ENCODE data around the gene SCGN. TPM values are rescaled to one million over a fixed set of nuclear protein-coding genes. Genes with fewer than 3 reads are reported as not detected.

SCGN gene
- total and polyA plus RNA-seq, 2 of the 13 experiments (the other 11 are each of a cell fraction or from before 2014, with no cell fraction given) = 2.9 to 29.0 TPM

DNA sequence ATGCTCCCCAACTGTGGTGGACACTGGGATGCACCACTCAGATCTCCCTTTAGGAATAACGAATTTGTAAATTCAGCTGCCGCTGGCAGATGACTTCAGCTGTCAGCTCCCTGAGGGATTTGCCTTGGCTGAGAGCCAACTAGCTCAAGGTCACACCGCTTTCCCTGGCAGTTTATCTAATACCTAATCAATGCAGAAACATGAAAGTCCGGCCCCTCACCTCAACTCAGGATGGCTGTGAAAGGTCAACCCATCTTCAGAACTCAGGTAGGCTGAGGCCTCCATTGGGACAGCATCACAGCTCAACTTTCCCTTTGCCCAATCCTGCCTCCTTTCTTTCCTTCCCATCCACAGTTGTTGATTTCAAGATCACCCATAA, 22.8 kb upstream of the SCGN start (continued):
- TF ChIP-seq GMEB1 (CRISPR knock-in tag; IDR thresholded peaks at IDR 0.05; ENCODE audit: borderline replicate concordance) = no peak
- TF ChIP-seq TEF (CRISPR knock-in tag; IDR thresholded peaks at IDR 0.05) = no peak
- TF ChIP-seq, protein P1, sequence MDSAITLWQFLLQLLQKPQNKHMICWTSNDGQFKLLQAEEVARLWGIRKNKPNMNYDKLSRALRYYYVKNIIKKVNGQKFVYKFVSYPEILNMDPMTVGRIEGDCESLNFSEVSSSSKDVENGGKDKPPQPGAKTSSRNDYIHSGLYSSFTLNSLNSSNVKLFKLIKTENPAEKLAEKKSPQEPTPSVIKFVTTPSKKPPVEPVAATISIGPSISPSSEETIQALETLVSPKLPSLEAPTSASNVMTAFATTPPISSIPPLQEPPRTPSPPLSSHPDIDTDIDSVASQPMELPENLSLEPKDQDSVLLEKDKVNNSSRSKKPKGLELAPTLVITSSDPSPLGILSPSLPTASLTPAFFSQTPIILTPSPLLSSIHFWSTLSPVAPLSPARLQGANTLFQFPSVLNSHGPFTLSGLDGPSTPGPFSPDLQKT (CRISPR knock-in tag; IDR thresholded peaks at IDR 0.05; ENCODE audit: borderline replicate concordance) = no peak
- TF ChIP-seq ZC3H4 (CRISPR knock-in tag; IDR thresholded peaks at IDR 0.05; ENCODE audit: borderline replicate concordance) = no peak
- TF ChIP-seq RBFOX2 (IDR thresholded peaks at IDR 0.05; ENCODE audit: low read depth, low read length) = no peak
- no peak for TF ChIP-seq TOE1 (CRISPR knock-in tag; IDR thresholded peaks at IDR 0.05)
- TF ChIP-seq ISL2 (CRISPR knock-in tag; IDR thresholded peaks at IDR 0.05) = peak; percentile 60; the same call in 1 of the 2 replicates
- TF ChIP-seq, protein P2, sequence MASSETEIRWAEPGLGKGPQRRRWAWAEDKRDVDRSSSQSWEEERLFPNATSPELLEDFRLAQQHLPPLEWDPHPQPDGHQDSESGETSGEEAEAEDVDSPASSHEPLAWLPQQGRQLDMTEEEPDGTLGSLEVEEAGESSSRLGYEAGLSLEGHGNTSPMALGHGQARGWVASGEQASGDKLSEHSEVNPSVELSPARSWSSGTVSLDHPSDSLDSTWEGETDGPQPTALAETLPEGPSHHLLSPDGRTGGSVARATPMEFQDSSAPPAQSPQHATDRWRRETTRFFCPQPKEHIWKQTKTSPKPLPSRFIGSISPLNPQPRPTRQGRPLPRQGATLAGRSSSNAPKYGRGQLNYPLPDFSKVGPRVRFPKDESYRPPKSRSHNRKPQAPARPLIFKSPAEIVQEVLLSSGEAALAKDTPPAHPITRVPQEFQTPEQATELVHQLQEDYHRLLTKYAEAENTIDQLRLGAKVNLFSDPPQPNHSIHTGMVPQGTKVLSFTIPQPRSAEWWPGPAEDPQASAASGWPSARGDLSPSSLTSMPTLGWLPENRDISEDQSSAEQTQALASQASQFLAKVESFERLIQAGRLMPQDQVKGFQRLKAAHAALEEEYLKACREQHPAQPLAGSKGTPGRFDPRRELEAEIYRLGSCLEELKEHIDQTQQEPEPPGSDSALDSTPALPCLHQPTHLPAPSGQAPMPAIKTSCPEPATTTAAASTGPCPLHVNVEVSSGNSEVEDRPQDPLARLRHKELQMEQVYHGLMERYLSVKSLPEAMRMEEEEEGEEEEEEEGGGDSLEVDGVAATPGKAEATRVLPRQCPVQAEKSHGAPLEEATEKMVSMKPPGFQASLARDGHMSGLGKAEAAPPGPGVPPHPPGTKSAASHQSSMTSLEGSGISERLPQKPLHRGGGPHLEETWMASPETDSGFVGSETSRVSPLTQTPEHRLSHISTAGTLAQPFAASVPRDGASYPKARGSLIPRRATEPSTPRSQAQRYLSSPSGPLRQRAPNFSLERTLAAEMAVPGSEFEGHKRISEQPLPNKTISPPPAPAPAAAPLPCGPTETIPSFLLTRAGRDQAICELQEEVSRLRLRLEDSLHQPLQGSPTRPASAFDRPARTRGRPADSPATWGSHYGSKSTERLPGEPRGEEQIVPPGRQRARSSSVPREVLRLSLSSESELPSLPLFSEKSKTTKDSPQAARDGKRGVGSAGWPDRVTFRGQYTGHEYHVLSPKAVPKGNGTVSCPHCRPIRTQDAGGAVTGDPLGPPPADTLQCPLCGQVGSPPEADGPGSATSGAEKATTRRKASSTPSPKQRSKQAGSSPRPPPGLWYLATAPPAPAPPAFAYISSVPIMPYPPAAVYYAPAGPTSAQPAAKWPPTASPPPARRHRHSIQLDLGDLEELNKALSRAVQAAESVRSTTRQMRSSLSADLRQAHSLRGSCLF (CRISPR knock-in tag; IDR thresholded peaks at IDR 0.05; ENCODE audit: borderline replicate concordance) = no peak
- TF ChIP-seq, protein P3, sequence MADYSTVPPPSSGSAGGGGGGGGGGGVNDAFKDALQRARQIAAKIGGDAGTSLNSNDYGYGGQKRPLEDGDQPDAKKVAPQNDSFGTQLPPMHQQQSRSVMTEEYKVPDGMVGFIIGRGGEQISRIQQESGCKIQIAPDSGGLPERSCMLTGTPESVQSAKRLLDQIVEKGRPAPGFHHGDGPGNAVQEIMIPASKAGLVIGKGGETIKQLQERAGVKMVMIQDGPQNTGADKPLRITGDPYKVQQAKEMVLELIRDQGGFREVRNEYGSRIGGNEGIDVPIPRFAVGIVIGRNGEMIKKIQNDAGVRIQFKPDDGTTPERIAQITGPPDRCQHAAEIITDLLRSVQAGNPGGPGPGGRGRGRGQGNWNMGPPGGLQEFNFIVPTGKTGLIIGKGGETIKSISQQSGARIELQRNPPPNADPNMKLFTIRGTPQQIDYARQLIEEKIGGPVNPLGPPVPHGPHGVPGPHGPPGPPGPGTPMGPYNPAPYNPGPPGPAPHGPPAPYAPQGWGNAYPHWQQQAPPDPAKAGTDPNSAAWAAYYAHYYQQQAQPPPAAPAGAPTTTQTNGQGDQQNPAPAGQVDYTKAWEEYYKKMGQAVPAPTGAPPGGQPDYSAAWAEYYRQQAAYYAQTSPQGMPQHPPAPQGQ (CRISPR knock-in tag; IDR thresholded peaks at IDR 0.05; ENCODE audit: borderline replicate concordance) = no peak
- TF ChIP-seq ZBTB8A (CRISPR knock-in tag; IDR thresholded peaks at IDR 0.05; ENCODE audit: borderline replicate concordance, low read depth) = no peak
- TF ChIP-seq, protein P4, sequence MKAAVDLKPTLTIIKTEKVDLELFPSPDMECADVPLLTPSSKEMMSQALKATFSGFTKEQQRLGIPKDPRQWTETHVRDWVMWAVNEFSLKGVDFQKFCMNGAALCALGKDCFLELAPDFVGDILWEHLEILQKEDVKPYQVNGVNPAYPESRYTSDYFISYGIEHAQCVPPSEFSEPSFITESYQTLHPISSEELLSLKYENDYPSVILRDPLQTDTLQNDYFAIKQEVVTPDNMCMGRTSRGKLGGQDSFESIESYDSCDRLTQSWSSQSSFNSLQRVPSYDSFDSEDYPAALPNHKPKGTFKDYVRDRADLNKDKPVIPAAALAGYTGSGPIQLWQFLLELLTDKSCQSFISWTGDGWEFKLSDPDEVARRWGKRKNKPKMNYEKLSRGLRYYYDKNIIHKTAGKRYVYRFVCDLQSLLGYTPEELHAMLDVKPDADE (CRISPR knock-in tag; IDR thresholded peaks at IDR 0.05) = no peak
- TF ChIP-seq ZNF747 (CRISPR knock-in tag; IDR thresholded peaks at IDR 0.05; ENCODE audit: borderline replicate concordance) = 0 out of 2 replicates have a peak, but pooled peaks have one; percentile 49
- peak; percentile 63; the same call in 1 of the 2 replicates for TF ChIP-seq FOXJ3 (CRISPR knock-in tag; IDR thresholded peaks at IDR 0.05; ENCODE audit: borderline replicate concordance)
- no peak for TF ChIP-seq SCMH1 (CRISPR knock-in tag; IDR thresholded peaks at IDR 0.05; ENCODE audit: borderline replicate concordance)
- TF ChIP-seq NCOA2 (CRISPR knock-in tag; IDR thresholded peaks at IDR 0.05) = peak; percentile 51; the same call in 1 of the 2 replicates
- TF ChIP-seq ZSCAN31 (CRISPR knock-in tag; IDR thresholded peaks at IDR 0.05; ENCODE audit: low read depth) = peak; percentile 62; the same call in 1 of the 2 replicates
- 0 out of 2 replicates have a peak, but pooled peaks have one; percentile 37 for TF ChIP-seq SIX1 (CRISPR knock-in tag; IDR thresholded peaks at IDR 0.05; ENCODE audit: borderline replicate concordance)
- no peak for TF ChIP-seq TBX3 (IDR thresholded peaks at IDR 0.05; ENCODE audit: borderline replicate concordance)
